ENCODE data around the gene EEFSEC. TPM values are rescaled to one million over a fixed set of nuclear protein-coding genes. Genes with fewer than 3 reads are reported as not detected.

EEFSEC gene
- total and polyA plus RNA-seq, 12 donors, result 5.5 to 15.6 (median 10.4) TPM

DNA sequence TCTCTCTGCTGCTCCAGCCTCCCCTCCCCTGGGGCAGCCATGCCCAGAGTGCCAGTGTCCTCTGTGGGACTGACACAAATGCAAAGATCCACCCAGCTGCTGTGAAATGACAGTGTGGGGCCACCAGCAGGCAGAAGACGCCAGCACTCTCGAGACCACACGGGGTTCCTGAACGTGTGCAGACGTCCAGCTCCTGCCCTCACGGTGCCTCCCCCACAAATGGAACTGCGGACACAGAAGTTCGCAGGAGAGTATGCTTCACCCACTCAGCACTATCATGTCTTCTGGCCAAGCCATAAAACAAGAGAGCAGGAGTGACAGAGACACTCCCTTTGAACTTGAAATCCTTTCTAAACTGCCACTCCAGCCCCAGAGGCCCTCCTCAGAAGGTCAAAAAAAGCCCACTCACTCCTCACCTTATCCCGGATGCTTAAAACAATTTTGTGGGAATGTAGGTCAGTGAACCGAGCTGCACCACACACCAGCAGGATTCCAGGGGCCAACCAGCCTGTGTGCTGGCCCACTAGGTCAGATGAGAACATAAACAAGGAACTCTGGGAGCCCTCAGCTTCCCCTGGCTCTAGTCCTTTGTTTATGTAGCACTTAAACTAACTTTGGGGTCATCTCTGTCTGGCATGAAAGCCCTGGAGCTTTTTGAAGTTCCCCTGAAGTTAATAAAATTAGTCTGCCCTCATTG, 200.9 kb downstream of the EEFSEC start:
- Histone ChIP-seq H3K36me3 (replicated peaks in 1 of 2) (peaks cover 0 to 6% of the 10 kb centered on the region in 2 donors), H3K4me3 (no peak overlapping the region), H3K4me1 (replicated peaks in 1 of 2) (peaks cover 0 to 12% of the 10 kb centered on the region in 2 donors), H3K27me3 (no peaks in the 10 kb centered on the region), H3K9me3 (replicated peaks in 1 of 3) (no peaks in the 10 kb centered on the region), H3K27ac (no peak overlapping the region)
- DNase-seq, result no peak
- TF ChIP-seq POLR2A (IDR thresholded peaks at IDR 0.05), result no peak
- TF ChIP-seq, protein P1, sequence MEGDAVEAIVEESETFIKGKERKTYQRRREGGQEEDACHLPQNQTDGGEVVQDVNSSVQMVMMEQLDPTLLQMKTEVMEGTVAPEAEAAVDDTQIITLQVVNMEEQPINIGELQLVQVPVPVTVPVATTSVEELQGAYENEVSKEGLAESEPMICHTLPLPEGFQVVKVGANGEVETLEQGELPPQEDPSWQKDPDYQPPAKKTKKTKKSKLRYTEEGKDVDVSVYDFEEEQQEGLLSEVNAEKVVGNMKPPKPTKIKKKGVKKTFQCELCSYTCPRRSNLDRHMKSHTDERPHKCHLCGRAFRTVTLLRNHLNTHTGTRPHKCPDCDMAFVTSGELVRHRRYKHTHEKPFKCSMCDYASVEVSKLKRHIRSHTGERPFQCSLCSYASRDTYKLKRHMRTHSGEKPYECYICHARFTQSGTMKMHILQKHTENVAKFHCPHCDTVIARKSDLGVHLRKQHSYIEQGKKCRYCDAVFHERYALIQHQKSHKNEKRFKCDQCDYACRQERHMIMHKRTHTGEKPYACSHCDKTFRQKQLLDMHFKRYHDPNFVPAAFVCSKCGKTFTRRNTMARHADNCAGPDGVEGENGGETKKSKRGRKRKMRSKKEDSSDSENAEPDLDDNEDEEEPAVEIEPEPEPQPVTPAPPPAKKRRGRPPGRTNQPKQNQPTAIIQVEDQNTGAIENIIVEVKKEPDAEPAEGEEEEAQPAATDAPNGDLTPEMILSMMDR (IDR thresholded peaks at IDR 0.05), result no peak
- WGBS, 4 donors, result 57 to 79% (median 76%) methylated on average over 10 of the region's 10 CpGs
- intact Hi-C loops (cut with DNase I), result no loop called here

DNA sequence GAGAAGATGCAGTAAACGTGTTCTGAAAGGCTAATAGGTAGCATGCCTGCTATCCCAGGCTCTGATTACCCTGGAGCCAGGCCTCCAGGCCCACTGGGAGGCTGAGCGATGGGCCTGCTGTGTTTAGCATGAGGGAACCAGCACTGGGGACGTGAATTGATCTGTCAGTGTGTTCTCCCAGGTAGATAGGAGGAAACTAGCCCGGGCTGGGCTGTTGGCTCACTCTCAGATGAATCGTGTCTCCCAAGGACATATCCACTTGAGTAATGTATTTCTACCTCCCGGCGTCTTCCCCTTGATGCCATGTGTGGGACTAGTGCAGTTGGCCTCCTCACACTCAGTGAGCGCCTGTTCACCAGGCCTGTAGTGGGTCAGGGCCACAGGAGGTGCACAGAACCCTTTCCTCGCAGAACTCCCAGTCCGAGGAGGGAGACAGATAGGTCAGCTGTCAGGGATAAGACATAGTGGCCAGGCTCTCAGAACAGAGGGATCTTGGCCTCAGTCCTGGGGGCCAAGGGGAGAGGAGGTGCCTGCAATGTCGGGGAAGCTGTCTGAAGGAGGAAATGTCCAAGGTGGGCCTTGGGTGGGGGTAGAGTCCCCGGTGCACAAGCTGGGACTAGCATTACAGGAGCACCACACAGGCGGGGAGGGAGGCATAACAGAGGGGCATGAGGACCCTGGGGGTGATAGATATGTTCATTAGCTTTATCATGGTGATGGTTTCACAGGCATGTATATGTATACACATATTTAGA, 201.7 kb downstream of the EEFSEC start:
- Histone ChIP-seq H3K4me1 (replicated peaks in 1 of 2) (peaks cover 0 to 12% of the 10 kb centered on the region in 2 donors), H3K27ac (no peak overlapping the region), H3K27me3 (no peaks in the 10 kb centered on the region), H3K4me3 (no peak overlapping the region), H3K9me3 (replicated peaks in 1 of 3) (no peaks in the 10 kb centered on the region), H3K36me3 (replicated peaks in 1 of 2) (peaks cover 0 to 6% of the 10 kb centered on the region in 2 donors)
- TF ChIP-seq, protein P1 (IDR thresholded peaks at IDR 0.05), result no peak
- no peak for TF ChIP-seq POLR2A (IDR thresholded peaks at IDR 0.05)
- intact Hi-C loops (cut with DNase I), result no loop called here
- WGBS, 4 donors, result 54 to 58% (median 55%) methylated on average over 10 to 13 of the region's 13 CpGs
- peak; percentile 27 to 68 (median 54) for DNase-seq

DNA sequence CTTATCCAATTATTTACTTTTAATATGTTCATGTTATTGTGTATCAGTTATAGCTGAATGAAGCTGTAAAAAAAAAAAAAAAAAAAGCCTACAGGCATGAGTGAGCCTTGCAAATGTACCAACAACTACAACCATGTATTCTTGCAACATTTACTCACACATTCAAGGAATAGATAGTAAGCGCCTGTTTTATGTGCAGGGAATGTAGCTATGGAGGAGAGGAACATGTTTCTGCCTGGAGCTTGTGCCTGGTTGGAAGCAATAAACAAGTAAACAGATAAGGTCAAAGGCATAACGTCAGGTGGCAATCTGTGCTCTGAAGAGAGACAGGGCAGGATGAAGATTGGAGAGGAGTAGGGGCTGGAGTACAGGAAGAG, 202.2 kb downstream of the EEFSEC start:
- H3K36me3 ChIP-seq (replicated peaks in 1 of 2), result peaks cover 0 to 6% of the 10 kb centered on the region in 2 donors
- no peak overlapping the region for H3K27ac ChIP-seq
- peaks cover 0 to 12% of the 10 kb centered on the region in 2 donors for H3K4me1 ChIP-seq (replicated peaks in 1 of 2)
- no peak overlapping the region for H3K4me3 ChIP-seq
- no peak for DNase-seq
- intact Hi-C loops (cut with DNase I), result no loop called here
- no peaks in the 10 kb centered on the region for H3K27me3 ChIP-seq
- 85 to 94% (median 92%) methylated on average over 2 of the region's 2 CpGs for WGBS, 4 donors
- no peaks in the 10 kb centered on the region for H3K9me3 ChIP-seq (replicated peaks in 1 of 3)
- TF ChIP-seq POLR2A (IDR thresholded peaks at IDR 0.05), result no peak
- TF ChIP-seq, protein P1 (IDR thresholded peaks at IDR 0.05), result no peak

DNA sequence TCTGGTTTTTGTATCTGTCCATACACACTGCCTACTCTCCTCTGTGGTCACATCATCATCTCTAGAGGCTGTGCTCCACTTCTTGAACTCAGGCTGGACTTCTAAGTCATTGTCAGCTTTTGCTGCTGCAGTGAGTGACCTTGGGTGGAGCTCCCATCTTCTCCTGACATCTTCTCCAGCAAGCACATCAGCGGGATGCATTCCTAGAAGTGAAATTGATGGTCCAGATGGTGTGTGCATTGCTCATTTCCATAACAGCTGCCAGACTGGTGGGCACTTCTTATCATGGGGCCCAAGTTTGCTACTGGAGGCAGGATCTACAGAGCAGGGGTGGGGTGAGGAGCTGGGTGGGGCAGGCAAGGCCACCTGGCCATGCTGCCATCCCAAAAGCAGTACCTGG, 203.5 kb downstream of the EEFSEC start:
- WGBS, 4 donors, result 75 to 100% (median 87%) methylated on average over 1 of the region's 1 CpG
- no peak overlapping the region for H3K4me3 ChIP-seq
- H3K36me3 ChIP-seq (replicated peaks in 1 of 2), result peaks cover 0 to 6% of the 10 kb centered on the region in 2 donors
- DNase-seq, result no peak
- H3K27ac ChIP-seq, result no peak overlapping the region
- TF ChIP-seq, protein P1 (IDR thresholded peaks at IDR 0.05), result no peak
- no peak for TF ChIP-seq POLR2A (IDR thresholded peaks at IDR 0.05)
- H3K9me3 ChIP-seq (replicated peaks in 1 of 3), result no peaks in the 10 kb centered on the region
- no peaks in the 10 kb centered on the region for H3K27me3 ChIP-seq
- peaks cover 0 to 12% of the 10 kb centered on the region in 2 donors for H3K4me1 ChIP-seq (replicated peaks in 1 of 2)
- intact Hi-C loops (cut with DNase I), result no loop called here

All from adrenal gland (tissue), 12 donors.